HL-60 (cell line): ENCODE results near the gene ETV6.

ENCODE experiments used
- DNase-seq, 2 experiments: peaks; one replicate each; pipeline ENCODE4 v3.0.0-alpha.2; 2010 to 2020; ENCODE audit warnings: low read depth in 1 of 2, low spot score in 1 of 2
- H3K27ac ChIP-seq: fragments of 250-450 bp; sonication (Bioruptor Pico); replicated peaks from 2 replicates; pipeline ENCODE4 v1.5.1; 2020; ENCODE audit warnings: mild to moderate bottlenecking, moderate library complexity
- H3K27me3 ChIP-seq: fragments of 250-450 bp; sonication (Bioruptor Pico); 2 replicates; pipeline ENCODE4 v1.5.1; 2021; ENCODE audit warnings: mild to moderate bottlenecking, moderate library complexity; ENCODE audit not compliant: insufficient read depth, poor library complexity, severe bottlenecking
- H3K4me3 ChIP-seq: replicated peaks from 2 replicates; pipeline ENCODE4 v1.5.1; 2011; ENCODE audit warnings: mild to moderate bottlenecking, control low read depth, low read length; ENCODE audit not compliant: insufficient read depth
- GABPA ChIP-seq: IDR thresholded peaks from 2 replicates; pipeline ENCODE4 v1.6.1; 2012; ENCODE audit warnings: low read depth
- POLR2AphosphoS5 ChIP-seq: IDR thresholded peaks from 2 replicates; pipeline ENCODE4 v1.6.1; 2012; ENCODE audit warnings: low read depth
- SPI1 ChIP-seq: IDR thresholded peaks from 2 replicates; pipeline ENCODE4 v1.6.1; 2012; ENCODE audit warnings: low read depth, mild to moderate bottlenecking, borderline replicate concordance
- TF ChIP-seq, protein P1 (sequence below): IDR thresholded peaks from one replicate; pipeline ENCODE4 v1.5.1; 2011; ENCODE audit warnings: low read length, control low read depth, inconsistent platforms; ENCODE audit not compliant: insufficient read depth
- TF ChIP-seq, protein P2 (sequence below): IDR thresholded peaks from 2 replicates; pipeline ENCODE4 v1.6.1; 2012; ENCODE audit warnings: low read depth; ENCODE audit not compliant: insufficient replicate concordance

The ETV6 gene

DNA sequence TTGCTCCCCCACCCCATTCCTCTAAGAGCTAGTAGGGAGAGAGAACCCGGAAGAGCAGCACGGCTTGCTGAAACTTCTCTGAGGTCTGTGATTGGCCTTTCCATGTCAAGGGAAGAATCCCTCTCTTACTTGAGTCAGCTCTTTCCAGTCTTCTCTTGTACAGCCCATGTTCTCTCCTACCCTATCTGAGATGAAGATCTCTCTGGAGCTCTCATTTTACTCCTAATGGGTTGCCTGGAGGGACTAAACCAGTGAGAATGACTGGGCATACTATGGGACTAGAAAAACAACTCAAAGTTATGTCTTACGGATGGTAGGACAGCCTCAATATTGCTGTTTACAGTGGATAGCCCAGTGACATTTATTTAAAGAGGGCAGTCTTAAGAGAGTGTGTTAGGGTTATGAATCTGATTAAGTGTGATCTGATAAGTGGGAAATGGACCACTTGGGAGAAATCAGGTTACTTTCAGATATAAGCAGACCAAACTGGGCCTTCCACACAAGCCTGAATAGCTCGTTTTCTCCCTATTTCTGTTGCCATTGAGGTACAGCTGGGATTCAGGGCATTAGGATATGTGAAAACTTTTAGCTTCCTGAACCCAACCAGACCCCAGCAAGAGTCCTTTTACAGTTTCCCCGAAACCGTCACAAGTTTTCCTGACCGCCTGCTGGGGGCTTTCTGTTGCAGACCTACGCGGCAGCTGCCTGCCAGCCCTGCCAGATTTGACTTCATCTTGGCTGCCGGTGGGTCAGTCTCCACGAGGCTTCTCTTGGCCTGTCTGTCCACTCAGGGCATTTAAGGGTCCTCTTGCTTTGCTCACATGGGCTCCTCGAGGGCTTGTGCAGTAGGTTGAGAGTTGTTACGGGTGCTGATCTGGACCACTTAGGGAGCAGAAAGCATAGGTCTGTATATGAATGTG is 16.9 kb downstream of the ETV6 start:
- Histone ChIP-seq H3K27me3 (no peaks in the 10 kb centered on the region), H3K27ac (peak overlapping the region; percentile 65), H3K4me3 (no peak overlapping the region)
- TF ChIP-seq GABPA (no peak), SPI1 (no peak), POLR2AphosphoS5 (no peak)
- TF ChIP-seq, protein P1, sequence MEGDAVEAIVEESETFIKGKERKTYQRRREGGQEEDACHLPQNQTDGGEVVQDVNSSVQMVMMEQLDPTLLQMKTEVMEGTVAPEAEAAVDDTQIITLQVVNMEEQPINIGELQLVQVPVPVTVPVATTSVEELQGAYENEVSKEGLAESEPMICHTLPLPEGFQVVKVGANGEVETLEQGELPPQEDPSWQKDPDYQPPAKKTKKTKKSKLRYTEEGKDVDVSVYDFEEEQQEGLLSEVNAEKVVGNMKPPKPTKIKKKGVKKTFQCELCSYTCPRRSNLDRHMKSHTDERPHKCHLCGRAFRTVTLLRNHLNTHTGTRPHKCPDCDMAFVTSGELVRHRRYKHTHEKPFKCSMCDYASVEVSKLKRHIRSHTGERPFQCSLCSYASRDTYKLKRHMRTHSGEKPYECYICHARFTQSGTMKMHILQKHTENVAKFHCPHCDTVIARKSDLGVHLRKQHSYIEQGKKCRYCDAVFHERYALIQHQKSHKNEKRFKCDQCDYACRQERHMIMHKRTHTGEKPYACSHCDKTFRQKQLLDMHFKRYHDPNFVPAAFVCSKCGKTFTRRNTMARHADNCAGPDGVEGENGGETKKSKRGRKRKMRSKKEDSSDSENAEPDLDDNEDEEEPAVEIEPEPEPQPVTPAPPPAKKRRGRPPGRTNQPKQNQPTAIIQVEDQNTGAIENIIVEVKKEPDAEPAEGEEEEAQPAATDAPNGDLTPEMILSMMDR, result no peak
- TF ChIP-seq, protein P2, sequence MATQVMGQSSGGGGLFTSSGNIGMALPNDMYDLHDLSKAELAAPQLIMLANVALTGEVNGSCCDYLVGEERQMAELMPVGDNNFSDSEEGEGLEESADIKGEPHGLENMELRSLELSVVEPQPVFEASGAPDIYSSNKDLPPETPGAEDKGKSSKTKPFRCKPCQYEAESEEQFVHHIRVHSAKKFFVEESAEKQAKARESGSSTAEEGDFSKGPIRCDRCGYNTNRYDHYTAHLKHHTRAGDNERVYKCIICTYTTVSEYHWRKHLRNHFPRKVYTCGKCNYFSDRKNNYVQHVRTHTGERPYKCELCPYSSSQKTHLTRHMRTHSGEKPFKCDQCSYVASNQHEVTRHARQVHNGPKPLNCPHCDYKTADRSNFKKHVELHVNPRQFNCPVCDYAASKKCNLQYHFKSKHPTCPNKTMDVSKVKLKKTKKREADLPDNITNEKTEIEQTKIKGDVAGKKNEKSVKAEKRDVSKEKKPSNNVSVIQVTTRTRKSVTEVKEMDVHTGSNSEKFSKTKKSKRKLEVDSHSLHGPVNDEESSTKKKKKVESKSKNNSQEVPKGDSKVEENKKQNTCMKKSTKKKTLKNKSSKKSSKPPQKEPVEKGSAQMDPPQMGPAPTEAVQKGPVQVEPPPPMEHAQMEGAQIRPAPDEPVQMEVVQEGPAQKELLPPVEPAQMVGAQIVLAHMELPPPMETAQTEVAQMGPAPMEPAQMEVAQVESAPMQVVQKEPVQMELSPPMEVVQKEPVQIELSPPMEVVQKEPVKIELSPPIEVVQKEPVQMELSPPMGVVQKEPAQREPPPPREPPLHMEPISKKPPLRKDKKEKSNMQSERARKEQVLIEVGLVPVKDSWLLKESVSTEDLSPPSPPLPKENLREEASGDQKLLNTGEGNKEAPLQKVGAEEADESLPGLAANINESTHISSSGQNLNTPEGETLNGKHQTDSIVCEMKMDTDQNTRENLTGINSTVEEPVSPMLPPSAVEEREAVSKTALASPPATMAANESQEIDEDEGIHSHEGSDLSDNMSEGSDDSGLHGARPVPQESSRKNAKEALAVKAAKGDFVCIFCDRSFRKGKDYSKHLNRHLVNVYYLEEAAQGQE, result no peak
- no peak for DNase-seq

DNA sequence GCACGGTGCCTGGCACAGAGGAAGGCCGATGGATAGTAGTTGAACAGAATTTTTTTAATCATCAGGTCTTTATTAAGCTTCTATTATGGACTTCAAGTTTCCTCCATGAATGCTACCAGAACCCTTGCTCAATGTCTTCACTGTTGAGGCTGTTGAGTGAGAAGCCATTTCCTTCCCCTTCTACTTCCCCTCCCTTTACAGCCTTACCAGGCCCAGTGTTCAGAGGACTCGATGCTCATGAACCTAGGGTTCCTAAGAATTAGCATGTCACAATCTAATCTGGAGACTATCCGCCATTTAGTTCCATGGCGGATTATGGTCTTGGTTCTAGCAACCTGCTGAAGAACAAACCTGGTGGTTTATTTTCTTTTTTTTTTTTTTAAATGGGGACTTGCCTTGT is 17.7 kb downstream of the ETV6 start:
- H3K4me3 ChIP-seq, result no peak overlapping the region
- DNase-seq, result peak in 1 of 2 experiments; percentile 78
- TF ChIP-seq, protein P1, result no peak
- TF ChIP-seq POLR2AphosphoS5 (peak; percentile 7; the same call in 1 of the 2 replicates), SPI1 (peak; percentile 77; the same call in 1 of the 2 replicates)
- H3K27ac ChIP-seq, result peak overlapping the region; percentile 65
- no peaks in the 10 kb centered on the region for H3K27me3 ChIP-seq

DNA sequence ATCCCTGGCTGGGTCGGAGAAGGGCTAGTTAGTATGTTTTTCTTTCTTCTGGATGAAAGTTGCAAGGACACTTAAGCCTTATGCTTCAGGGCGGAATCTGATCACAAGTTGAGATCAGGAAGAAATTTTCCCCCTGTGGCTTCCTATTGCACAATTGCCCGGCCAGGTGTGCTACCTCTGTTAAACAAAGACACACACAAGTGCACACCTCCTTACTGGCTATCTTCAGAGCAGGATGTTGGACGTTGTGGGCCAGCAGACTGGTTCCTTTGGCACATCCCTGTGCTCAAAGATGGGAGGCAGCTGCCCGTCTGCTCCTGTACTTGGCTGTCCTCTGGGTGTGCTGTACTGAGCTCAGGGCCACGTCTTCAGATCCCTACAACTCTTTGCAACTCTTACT is 19.1 kb downstream of the ETV6 start:
- no peak overlapping the region for H3K4me3 ChIP-seq
- DNase-seq, result no peak
- TF ChIP-seq POLR2AphosphoS5, result 0 out of 2 replicates have a peak, but pooled peaks have one; percentile 26
- TF ChIP-seq, protein P1, result no peak
- no peak for TF ChIP-seq SPI1
- TF ChIP-seq, protein P2, result no peak
- no peak for TF ChIP-seq GABPA
- peak overlapping the region; percentile 45 for H3K27ac ChIP-seq
- no peaks in the 10 kb centered on the region for H3K27me3 ChIP-seq
